KMS-11 (cell line): ENCODE data around the gene IER3IP1.

Experiments used
- H2AFZ ChIP-seq: fragments of 200-600 bp; sonication (generic); 2 replicates; pipeline ENCODE4 v1.6.1; 2016; ENCODE audit warnings: antibody characterized with exemption, mixed run types, low read depth
- H3K27ac ChIP-seq: fragments of 200-600 bp; sonication (generic); 2 replicates; pipeline ENCODE4 v1.6.1; 2016; ENCODE audit warnings: mild to moderate bottlenecking, mixed run types
- H3K27me3 ChIP-seq: fragments of 200-600 bp; sonication (generic); 2 replicates; pipeline ENCODE4 v1.6.1; 2017; ENCODE audit warnings: mild to moderate bottlenecking, low read depth, mixed run types, moderate library complexity; ENCODE audit not compliant: insufficient read depth
- H3K36me3 ChIP-seq: fragments of 200-600 bp; sonication (generic); 2 replicates; pipeline ENCODE4 v1.6.1; 2017; ENCODE audit warnings: mild to moderate bottlenecking, mixed run types; ENCODE audit not compliant: insufficient read depth
- H3K4me1 ChIP-seq: fragments of 200-600 bp; sonication (generic); 2 replicates; pipeline ENCODE4 v1.6.1; 2016; ENCODE audit warnings: mild to moderate bottlenecking, low read depth, mixed run types; ENCODE audit not compliant: poor library complexity, severe bottlenecking
- H3K4me2 ChIP-seq: fragments of 200-600 bp; sonication (generic); 2 replicates; pipeline ENCODE4 v1.7.0; 2016; ENCODE audit warnings: mild to moderate bottlenecking, mixed run types
- H3K4me3 ChIP-seq: fragments of 200-600 bp; sonication (generic); IDR thresholded peaks from 2 replicates; pipeline ENCODE4 v1.6.1; 2017; ENCODE audit warnings: low read depth, low read length, mixed read lengths; ENCODE audit not compliant: insufficient read depth
- H3K79me2 ChIP-seq: fragments of 200-600 bp; sonication (generic); 2 replicates; pipeline ENCODE4 v1.6.1; 2016; ENCODE audit warnings: low read depth, mixed run types; ENCODE audit not compliant: insufficient read depth
- H3K9ac ChIP-seq: fragments of 200-600 bp; sonication (generic); 2 replicates; pipeline ENCODE4 v1.6.1; 2016; ENCODE audit warnings: mild to moderate bottlenecking, mixed run types
- H4K20me1 ChIP-seq: fragments of 200-600 bp; sonication (generic); 2 replicates; pipeline ENCODE4 v1.6.1; 2016; ENCODE audit warnings: mild to moderate bottlenecking, mixed run types; ENCODE audit not compliant: insufficient read depth
- CTCF ChIP-seq: fragments of 200-600 bp; sonication (generic); conservative IDR thresholded peaks from 2 replicates; pipeline ENCODE4 v1.6.1; 2017; ENCODE audit warnings: low read depth, mild to moderate bottlenecking, antibody characterized with exemption, low read length, moderate library complexity, mixed read lengths

Gene IER3IP1

DNA sequence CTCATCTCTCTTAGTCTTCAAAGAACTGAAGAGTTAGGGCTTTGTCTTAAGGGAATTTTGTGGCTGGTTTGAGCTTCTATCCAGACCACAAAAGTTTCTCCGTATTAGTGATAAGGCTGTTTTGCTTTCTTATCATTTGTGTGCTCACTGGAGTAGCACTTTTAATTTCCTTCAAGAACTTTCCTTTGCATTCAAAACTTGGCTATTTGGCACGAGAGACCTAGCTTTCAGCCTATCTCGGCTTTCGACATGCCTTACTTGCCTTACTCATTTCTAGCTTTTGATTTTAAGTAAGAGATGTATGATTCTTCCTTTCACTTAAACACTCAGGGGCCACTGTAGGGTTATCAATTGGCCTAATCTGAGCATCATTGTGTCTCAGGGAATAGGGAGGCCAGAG, 55.7 kb downstream of the IER3IP1 start:
- Histone ChIP-seq H3K27ac (no peak overlapping the region), H3K4me2 (no peak overlapping the region), H3K36me3 (no peaks in the 10 kb centered on the region), H3K79me2 (no peaks in the 10 kb centered on the region), H3K4me3 (no peak overlapping the region), H4K20me1 (no peaks in the 10 kb centered on the region), H2AFZ (no peak overlapping the region), H3K4me1 (no peaks in the 10 kb centered on the region), H3K27me3 (no peaks in the 10 kb centered on the region), H3K9ac (no peak overlapping the region)
- TF ChIP-seq CTCF = no peak

GRCh38 chr18:47118981-47119380, 57.2 kb downstream of the IER3IP1 start:
- Histone ChIP-seq H3K36me3 (no peaks in the 10 kb centered on the region), H3K27ac (no peak overlapping the region), H4K20me1 (no peaks in the 10 kb centered on the region)

GRCh38 chr18:47115205-47115604, 61.0 kb downstream of the IER3IP1 start:
- TF ChIP-seq CTCF = no peak

More at GRCh38 chr18:47118981-47119380, 57.2 kb downstream of the IER3IP1 start:
- no peak overlapping the region for H2AFZ ChIP-seq
- TF ChIP-seq CTCF = no peak
- H3K4me1 ChIP-seq = no peaks in the 10 kb centered on the region
- no peak overlapping the region for H3K9ac ChIP-seq
- H3K79me2 ChIP-seq = no peaks in the 10 kb centered on the region
- no peak overlapping the region for H3K4me2 ChIP-seq
- no peak overlapping the region for H3K4me3 ChIP-seq
- no peaks in the 10 kb centered on the region for H3K27me3 ChIP-seq

DNA sequence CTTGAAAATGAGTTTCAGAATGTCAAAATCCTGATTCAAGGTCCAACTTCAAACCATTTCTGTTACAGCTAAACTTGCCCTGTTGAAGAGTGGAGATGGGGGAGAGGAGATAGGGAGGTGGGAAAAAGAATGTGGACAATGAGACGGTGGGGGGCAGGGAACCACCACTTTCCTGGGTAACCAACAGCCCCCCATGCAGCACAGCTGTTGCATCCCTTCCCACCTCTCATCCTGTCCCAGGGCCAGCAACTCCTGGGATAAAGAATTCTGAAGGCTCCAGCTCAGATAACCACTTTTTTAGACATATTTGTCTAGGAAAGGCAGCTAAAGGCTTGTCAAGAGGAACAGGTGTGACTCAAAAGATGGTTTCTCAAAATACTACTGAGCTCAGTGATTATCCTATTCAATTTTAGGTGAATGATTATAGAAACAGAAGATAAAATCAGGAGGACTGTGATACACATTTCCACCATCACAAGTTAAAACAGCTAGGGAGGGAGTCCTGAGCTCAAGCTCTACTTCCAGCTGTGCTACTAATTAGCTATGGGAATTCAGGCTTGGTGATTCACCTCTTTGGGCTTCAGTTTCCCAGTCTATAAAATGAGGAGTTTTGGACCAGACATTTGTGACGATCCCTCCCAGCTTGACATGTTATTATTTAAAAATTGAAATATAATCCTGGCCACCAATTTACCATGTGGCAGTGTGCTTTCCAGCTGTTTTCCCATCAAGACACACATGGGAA, 62.2 kb downstream of the IER3IP1 start:
- Histone ChIP-seq H4K20me1 (no peaks in the 10 kb centered on the region), H3K27ac (no peak overlapping the region), H2AFZ (no peak overlapping the region), H3K27me3 (no peaks in the 10 kb centered on the region), H3K36me3 (no peaks in the 10 kb centered on the region), H3K4me3 (no peak overlapping the region), H3K4me1 (no peaks in the 10 kb centered on the region), H3K79me2 (no peaks in the 10 kb centered on the region), H3K9ac (no peak overlapping the region), H3K4me2 (no peak overlapping the region)
- no peak for TF ChIP-seq CTCF

More at GRCh38 chr18:47115205-47115604, 61.0 kb downstream of the IER3IP1 start:
- no peak overlapping the region for H3K4me2 ChIP-seq
- H3K27ac ChIP-seq = no peak overlapping the region
- no peaks in the 10 kb centered on the region for H3K4me1 ChIP-seq
- H3K79me2 ChIP-seq = no peaks in the 10 kb centered on the region
- no peaks in the 10 kb centered on the region for H3K36me3 ChIP-seq
- H4K20me1 ChIP-seq = no peaks in the 10 kb centered on the region
- no peak overlapping the region for H3K4me3 ChIP-seq
- no peaks in the 10 kb centered on the region for H3K27me3 ChIP-seq
- no peak overlapping the region for H2AFZ ChIP-seq
- H3K9ac ChIP-seq = no peak overlapping the region
